ENCODE results near the gene AFF3.

DNA sequence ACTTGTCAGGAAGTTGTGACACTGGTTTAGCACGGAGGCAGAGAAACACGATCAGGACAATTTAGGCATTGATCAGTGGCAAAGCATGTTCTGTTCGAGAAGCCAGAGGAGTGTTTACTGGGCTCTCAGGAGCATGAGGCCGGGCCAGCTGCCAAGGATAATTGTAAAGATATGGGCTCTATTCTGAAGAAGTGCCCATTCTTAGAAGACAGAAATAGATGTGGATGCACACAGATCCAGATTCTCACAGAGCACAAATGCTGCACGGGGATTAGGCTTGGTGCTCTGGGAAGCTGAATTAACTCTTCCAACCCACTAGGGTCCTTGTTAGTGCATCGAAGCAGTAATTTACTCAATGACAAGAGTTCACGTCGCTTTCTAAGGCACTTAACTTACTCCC, 16.2 kb downstream of the AFF3 start:
- TF ChIP-seq POLR2A (IDR thresholded peaks at IDR 0.05): no peak
- TF ChIP-seq, protein P1, sequence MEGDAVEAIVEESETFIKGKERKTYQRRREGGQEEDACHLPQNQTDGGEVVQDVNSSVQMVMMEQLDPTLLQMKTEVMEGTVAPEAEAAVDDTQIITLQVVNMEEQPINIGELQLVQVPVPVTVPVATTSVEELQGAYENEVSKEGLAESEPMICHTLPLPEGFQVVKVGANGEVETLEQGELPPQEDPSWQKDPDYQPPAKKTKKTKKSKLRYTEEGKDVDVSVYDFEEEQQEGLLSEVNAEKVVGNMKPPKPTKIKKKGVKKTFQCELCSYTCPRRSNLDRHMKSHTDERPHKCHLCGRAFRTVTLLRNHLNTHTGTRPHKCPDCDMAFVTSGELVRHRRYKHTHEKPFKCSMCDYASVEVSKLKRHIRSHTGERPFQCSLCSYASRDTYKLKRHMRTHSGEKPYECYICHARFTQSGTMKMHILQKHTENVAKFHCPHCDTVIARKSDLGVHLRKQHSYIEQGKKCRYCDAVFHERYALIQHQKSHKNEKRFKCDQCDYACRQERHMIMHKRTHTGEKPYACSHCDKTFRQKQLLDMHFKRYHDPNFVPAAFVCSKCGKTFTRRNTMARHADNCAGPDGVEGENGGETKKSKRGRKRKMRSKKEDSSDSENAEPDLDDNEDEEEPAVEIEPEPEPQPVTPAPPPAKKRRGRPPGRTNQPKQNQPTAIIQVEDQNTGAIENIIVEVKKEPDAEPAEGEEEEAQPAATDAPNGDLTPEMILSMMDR (IDR thresholded peaks at IDR 0.05): no peak

Data from uterus (tissue), 2 donors.